Colon (tissue), 2 donors: ENCODE data around the gene PDZD2.
"Not testable (repeated sequence)": the region's sequence is repeated elsewhere in the genome, so short reads cannot be mapped to it uniquely, and the experiment has no call there.

Experiments
- FAIRE-seq: peaks from 2 replicates; lab custom pipeline; 2012; peaks lifted over from hg19 to GRCh38; lab: Jason Lieb, UNC
- donor health status: control.
- donor health status: control.

PDZD2 gene

DNA sequence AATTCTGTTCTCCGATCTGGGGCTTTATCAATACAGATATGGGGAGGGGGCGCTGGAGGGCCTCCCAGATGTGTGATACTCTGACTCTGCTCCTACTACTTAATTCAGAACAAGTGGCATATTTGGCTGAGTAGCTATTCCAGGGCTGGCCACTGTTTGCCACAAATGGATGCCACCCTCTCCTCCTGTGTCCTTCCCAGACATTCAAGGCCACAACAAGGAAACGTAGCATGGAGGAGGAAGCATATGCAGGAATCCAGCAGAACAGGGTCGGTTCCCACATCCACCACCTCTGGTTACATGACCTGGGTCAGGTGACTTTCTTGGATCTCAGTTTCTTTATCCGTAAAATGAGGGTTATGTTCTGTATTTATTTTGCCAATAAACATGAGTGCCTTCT is 404.2 kb downstream of the PDZD2 start:
- FAIRE-seq, result no peak

GRCh38 chr5:32044434-32044833 is 405.5 kb downstream of the PDZD2 start:
- FAIRE-seq, result no peak

- no peak for FAIRE-seq
These were observed 406.0 kb downstream of the PDZD2 start for GRCh38 chr5:32044939-32045338.

DNA sequence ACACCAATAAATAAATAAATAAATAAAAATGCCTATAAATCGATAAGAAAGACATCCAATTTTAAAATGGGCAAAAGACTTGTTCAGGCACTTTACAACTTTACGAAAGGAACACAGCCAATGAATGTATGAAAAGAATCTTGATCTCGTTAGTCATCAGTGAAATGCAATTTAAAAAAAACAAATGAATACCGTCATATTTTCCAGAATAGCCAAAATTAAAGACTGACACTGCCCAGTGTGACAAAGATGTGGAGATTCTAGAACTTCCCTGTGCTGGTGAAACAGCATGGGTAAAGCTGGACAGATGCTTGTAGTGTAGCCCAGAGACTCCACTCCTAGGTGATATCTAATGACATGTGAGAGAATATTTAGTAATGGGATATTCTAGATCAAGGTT is 408.1 kb downstream of the PDZD2 start:
- FAIRE-seq, result no peak

GRCh38 chr5:32051796-32052195 is 412.9 kb downstream of the PDZD2 start:
- FAIRE-seq, result no peak

DNA sequence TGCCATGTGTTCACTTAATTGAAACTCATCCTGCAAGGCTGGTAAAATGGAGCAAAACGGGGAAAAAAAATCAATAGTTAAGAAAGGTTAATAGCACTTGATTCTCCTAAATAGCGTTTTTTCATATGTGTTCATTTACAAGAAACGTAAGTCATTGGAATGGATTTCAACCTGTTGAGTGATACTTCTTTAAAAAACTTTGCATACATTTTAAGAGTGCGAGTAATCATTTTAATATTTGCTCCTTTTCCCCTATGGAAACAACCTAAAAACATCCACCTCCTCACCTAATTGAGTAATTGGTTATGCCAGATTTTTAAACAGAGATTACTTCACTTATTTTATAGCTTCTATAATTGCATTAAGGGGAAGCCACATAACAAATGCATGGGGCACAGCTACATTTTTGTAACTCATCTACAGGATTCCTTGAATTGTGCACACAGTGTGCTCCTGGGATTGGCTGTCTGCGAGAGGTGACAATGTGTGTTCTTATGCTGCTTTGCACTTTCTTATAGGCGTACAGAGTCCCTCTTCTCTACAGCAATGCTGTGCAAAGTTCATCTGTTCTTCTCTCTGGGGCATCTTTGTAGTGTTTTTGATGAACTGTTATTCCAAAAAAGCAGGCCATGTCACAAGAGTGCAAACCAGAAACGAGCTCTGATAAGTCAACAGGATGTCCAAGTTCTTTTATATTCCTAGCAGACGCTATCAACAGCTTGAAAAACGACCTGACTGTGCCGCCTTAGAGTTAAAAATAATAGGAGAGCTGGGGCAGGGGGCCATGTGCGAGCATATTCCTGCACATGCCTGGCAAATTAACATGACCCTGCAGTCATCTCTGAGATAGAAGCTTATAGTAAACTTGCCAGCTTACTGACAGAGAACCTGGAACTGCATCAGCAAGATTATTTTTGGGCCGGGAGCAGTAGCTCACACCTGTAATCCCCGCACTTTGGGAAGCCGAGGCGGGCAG is 417.2 kb downstream of the PDZD2 start:
- FAIRE-seq, result no peak

- FAIRE-seq, result no peak
These were observed 418.5 kb downstream of the PDZD2 start for GRCh38 chr5:32057187-32058096.

GRCh38 chr5:32058101-32058500 is 419.2 kb downstream of the PDZD2 start:
- no peak for FAIRE-seq

DNA sequence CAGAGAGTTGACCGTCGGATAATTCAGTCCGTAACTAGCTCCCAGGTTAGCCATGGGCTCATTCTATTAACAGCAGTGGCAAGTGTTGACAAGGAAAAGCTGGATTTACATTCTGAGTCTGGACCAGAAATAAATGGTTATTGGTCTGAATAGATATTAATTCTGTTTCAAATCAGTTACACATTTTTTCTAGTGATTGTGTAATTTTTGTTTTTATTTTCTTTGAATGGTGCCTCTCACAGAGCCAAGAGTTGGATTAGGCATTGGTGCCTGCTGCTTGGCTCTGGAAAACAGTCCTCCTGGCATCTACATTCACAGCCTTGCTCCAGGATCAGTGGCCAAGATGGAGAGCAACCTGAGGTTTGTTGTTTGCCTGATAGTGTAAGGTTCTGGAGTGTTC is 420.1 kb downstream of the PDZD2 start:
- FAIRE-seq, result no peak

GRCh38 chr5:32059761-32060530 is 421.0 kb downstream of the PDZD2 start:
- FAIRE-seq, result no peak

- no peak for FAIRE-seq
These were observed 422.3 kb downstream of the PDZD2 start for GRCh38 chr5:32061236-32061635.

GRCh38 chr5:32066448-32066847 is 427.5 kb downstream of the PDZD2 start:
- FAIRE-seq, result no peak

DNA sequence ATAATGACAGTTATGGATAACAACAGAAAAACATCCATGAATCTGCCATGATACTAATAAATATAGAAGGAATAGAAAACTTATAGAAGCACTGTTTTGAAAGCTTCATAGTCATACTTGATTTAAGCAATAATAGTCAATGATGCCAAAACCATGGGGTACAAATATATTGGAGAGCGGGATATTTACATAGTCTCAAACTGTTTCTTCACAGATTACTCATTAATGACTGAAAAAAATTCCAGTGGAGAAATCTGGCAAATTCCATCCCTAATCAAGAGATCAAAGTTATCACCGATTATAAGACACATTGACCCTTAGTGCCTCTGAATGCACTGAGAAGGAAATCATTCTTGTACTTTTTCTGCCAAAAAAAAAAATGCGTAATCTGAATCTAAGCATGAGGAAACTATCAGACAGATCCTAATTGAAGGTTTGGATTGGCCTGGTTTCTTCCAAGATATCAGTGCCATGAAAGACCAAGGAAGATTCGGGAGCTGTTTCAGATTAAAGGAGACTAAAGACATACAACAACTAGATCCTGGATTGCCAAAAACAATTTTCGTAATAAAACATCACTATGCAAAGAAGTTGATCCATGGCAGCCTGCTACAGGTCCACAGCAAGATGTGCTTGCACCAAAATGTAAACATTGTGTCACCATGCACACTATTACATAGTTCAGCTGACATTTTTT is 429.0 kb downstream of the PDZD2 start:
- no peak for FAIRE-seq

GRCh38 chr5:32068561-32068960 is 429.6 kb downstream of the PDZD2 start:
- no peak for FAIRE-seq

- no peak for FAIRE-seq
These were observed 430.5 kb downstream of the PDZD2 start for GRCh38 chr5:32069396-32069795.

- FAIRE-seq, result no peak
These were observed 432.5 kb downstream of the PDZD2 start for GRCh38 chr5:32071351-32071944.

DNA sequence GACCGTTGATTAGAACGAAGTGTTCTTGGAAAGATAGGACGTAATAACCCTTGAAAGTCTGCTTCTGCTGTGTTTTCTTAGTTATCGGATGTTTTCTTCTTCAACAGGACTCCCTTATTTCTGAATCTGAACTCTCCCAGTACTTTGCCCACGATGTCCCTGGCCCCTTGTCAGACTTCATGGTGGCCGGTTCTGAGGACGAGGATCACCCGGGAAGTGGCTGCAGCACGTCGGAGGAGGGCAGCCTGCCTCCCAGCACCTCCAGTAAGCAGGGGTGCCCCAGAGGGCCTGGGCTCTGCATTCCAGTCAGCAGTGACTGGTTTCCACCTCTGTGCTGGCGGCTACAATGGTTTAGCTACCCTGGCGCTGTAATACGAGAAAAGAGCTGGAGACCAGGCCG is 433.1 kb downstream of the PDZD2 start:
- FAIRE-seq, result no peak

DNA sequence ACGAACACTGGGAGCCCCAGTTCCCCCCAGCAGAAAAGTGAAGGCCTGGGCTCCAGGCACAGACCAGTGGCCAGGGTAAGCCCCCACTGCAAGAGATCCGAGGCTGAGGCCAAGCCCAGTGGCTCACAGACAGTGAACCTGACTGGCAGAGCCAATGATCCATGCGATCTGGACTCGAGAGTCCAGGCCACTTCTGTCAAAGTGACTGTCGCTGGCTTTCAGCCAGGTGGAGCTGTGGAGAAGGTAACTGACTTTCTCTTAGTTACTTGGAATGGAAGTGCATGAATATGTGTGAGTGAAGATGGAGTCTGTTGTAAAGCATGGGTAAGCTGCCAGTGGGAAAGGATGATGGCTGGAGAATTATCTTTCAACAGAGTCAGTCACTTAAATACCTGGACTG is 435.5 kb downstream of the PDZD2 start:
- no peak for FAIRE-seq

GRCh38 chr5:32076699-32077695 is 438.1 kb downstream of the PDZD2 start:
- no peak for FAIRE-seq

DNA sequence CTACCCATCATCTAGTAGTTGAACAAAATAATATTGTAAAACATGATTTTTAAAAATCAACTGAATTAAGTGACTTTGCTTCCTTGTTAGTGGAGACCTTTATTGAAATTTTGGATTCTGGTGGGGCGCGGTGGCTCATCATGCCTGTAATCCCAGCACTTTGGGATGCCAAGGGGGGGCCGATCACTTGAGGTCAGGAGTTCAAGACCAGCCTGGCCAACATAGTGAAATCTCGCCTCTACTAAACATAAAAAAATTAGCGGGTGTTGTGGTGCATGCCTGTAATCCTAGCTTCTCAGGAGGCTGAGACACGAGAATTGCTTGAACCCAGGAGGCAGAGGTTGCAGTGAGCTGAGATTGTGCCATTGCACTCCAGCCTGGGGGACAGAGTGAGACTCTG is 439.9 kb downstream of the PDZD2 start:
- FAIRE-seq, result not testable (repeated sequence)
